Cardiac septum (tissue), 1 donor: ENCODE data around the gene TP53I13. TPM values are rescaled to one million over a fixed set of nuclear protein-coding genes. Genes with fewer than 3 reads are reported as not detected.
A peak's percentile ranks its signal among the peaks of the same experiment; 100 is the strongest.
"Not testable (repeated sequence)": the region's sequence is repeated elsewhere in the genome, so short reads cannot be mapped to it uniquely, and the experiment has no call there.

Source experiments
- DNase-seq: peaks from one replicate; pipeline ENCODE4 v3.0.0-alpha.2; 2020; ENCODE audit warnings: low spot score
- intact Hi-C: fragments of 100-400 bp; cut with DNase I; formaldehyde crosslinking; loops from one replicate; pipeline ENCODE4 v1.14.0; 2022
- long read RNA-seq: library from polyadenylated mRNA; unstranded; transcript quantifications from one replicate; pipeline ENCODE4 v2.0.0, GENCODE V29; 2021
- total RNA-seq: library from RNA; stranded (reverse); fragmentation: NEBNext Ultra II Directional; extraction: Animal tissue kit (Norgen Biotek cat#: 25700); gene quantifications from one replicate; pipeline ENCODE4 v1.2.1, GENCODE V29; 2021
- donor health status: DM: no; HTN: no; CAD: no.

The TP53I13 gene, protein sequence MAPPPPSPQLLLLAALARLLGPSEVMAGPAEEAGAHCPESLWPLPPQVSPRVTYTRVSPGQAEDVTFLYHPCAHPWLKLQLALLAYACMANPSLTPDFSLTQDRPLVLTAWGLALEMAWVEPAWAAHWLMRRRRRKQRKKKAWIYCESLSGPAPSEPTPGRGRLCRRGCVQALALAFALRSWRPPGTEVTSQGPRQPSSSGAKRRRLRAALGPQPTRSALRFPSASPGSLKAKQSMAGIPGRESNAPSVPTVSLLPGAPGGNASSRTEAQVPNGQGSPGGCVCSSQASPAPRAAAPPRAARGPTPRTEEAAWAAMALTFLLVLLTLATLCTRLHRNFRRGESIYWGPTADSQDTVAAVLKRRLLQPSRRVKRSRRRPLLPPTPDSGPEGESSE
- total RNA-seq = 31.9 TPM
- long read RNA-seq, transcript TP53I13-201 (7 exons, 1,530 nt) = major isoform, 104 of 145 reads
- long read RNA-seq, partial matches to known transcripts = 18 of 145 reads
- long read RNA-seq, other reads (novel, unspliced or antisense) = 23 of 145 reads

- intact Hi-C loops = loop anchor here (10.0 kb wide), 1 partner anchor 174 kb away; the partner anchor contains the start of gene TAOK1
- peak; percentile 93 for DNase-seq
Measured at GRCh38 chr17:29568331-29569244, at the start of gene TP53I13. TP53I13 (plus strand) TSS chr17:29568701; CDS start chr17:29568759, 58 bp downstream.

GRCh38 chr17:29524692-29525091, 43.8 kb upstream of the TP53I13 start:
- intact Hi-C loops = no loop called here
- no peak for DNase-seq

DNA sequence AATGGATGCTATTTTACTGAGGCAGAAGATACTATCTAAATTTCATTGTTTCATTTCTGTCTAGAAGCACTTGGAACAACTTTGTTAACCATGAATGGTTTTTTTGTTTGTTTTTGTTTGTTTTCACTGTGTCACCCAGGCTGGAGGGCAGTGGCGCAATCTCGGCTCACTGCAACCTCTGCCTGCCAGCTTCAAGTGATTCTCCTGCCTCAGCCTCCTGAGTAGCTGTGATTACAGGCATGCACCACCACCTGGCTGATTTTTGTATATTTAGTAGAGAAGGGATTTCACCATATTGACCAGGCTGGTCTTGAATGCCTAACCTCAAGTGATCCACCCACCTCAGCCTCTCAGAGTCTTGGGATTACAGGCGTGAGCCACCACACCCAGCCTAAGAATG, 42.2 kb upstream of the TP53I13 start:
- intact Hi-C loops = no loop called here
- DNase-seq = no peak

DNA sequence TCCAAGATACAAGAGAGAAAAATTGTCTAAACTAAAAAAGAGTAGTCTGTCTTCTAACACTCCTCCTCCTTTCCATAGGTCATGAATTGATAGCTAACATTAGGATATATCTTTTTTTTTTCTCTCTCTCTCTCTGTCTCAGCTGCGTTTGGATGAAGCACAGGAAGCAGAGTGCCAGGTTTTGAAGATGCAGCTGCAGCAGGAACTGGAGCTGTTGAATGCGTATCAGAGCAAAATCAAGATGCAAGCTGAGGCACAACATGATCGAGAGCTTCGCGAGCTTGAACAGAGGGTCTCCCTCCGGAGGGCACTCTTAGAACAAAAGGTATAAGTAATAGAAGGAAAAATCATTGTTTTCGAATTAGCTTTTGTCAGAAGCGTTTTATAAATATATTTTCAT, 34.5 kb upstream of the TP53I13 start:
- intact Hi-C loops = no loop called here
- no peak for DNase-seq

GRCh38 chr17:29544066-29544465, 24.4 kb upstream of the TP53I13 start:
- intact Hi-C loops = no loop called here
- no peak for DNase-seq

DNA sequence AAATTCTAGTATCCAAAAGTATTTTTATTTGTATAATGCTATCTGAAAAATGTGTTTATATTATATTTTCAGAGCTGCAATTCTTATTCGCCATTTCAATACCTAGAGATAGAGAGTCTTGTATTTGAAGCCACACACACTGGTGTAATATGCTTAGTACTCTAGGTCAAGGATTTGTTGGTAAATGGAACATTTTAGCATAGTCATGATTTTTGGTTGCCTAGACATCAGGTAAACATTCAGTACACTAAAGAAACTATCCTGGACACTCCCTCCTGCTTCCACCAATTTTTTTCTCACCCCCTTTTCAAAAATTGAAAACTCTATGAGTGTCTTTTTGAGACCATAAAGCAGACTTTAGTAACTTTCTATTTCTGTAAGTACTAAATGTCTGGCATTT, 22.4 kb upstream of the TP53I13 start:
- intact Hi-C loops = no loop called here
- DNase-seq = no peak

DNA sequence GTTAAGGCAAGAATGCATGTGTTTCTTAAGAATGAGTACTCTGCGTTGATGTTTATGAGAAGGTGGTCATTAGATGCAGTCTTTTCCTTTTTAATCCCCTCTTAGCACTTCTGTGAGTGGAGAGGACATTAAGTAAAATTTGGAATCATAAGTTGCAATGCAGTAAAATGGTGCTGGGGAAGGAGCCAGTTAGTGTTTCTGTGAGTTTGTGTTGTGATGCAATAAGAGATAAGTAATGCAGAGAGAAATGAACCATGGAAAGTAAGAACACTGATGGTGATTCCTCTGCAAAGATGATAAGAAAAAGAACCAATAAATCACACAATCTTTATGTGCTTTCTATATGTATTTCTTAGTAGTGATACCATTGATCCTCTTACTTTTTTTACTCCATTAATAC, 21.7 kb upstream of the TP53I13 start:
- DNase-seq = no peak
- intact Hi-C loops = no loop called here

DNA sequence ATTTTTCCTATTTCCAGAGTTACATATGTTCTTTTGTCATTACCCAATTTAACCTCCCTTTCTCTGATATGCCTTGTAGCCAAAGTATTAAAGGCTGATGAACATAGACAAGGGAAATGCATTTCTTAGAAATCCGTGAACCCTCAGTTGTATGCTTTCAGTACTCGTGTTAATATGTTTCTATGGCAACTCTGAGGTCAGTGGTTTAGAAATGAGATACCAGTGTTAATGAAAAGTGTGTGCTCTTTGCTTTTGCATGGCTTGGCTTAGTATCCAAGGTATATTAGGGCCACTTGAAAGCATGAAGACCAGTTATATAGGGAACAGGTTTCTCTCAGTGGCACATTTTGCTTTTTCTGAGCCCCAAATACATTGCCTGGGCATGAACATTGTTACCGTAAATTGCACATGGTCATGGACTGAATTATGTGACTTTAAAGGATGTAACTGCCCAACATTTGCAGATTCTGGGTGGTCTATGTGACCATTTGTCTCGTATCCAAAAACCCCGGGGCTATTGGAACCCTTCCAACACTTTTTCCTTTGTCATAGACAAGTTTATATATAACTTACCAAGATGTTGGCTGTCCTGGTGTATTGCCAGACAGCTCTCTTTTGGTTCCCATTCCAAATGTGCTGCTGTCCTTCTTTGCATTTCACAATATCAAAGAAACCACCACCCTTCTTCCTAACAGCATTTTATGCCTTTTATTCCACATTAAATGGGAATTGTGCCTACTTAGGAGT, 19.2 kb upstream of the TP53I13 start:
- intact Hi-C loops = no loop called here
- no peak for DNase-seq

DNA sequence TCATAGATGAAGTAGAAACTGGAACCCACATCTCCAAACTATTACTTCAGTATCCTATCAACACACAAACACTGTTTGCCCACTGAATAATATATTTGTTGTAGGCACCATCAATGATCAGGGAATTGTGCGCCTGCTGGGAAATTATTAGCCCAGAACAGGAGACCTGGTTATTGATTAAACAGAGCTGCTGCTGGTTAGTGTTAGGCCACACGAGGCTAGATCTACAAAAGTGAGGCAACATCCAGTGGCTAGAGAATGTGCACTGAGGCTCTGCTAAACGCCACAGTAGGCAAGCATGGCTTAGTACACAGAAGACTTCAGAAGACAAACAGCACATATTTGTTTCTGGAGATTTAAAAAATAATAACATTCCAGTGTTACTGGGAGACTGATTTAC, 12.7 kb upstream of the TP53I13 start:
- no peak for DNase-seq
- intact Hi-C loops = no loop called here

- intact Hi-C loops = no loop called here
- DNase-seq = no peak
Measured at GRCh38 chr17:29557085-29557738, 11.3 kb upstream of the TP53I13 start.

DNA sequence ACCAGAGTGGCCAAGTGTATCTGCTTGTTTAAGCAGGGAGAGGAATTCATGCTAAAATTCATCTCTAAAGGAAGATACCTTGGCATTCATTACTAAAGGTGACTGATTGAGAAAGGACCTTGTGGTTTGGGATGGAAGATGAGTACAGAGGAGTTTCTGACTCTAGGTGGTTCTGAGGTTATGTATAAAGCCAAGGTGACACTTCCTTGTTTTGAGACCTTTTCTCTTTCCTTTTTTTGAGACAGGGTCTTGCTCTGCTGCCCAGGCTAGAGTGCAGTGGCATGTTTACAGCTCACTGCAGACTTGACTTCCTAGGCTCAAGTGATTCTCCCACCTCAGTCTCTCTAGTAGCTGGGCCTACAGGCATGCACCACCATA, 10.8 kb upstream of the TP53I13 start:
- intact Hi-C loops = no loop called here
- no peak for DNase-seq

DNA sequence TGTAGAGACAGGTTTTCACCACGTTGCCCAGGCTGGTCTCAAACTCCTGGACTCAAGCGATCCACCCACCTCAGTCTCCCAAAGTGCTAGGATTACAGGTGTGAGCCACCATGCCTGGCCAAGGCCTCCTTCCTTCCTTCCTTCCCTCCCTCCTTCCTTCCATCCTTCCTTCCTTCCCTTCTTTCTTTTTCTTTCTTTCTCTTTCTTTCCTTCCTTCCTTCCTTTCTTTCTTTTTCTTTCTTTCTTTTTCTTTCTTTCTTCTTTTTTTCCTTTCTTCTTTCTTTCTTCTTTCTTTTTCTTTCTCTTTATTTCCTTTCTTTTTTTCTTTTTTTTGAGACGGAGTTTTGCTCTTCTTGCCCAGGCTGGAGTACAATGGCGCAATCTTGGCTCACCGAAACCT, 10.4 kb upstream of the TP53I13 start:
- intact Hi-C loops, DNase-seq: not testable (repeated sequence)

GRCh38 chr17:29559640-29560039, 8.9 kb upstream of the TP53I13 start:
- intact Hi-C loops = loop anchor here (10.0 kb wide), 1 partner anchor 165 kb away; the partner anchor contains the start of gene TAOK1

DNA sequence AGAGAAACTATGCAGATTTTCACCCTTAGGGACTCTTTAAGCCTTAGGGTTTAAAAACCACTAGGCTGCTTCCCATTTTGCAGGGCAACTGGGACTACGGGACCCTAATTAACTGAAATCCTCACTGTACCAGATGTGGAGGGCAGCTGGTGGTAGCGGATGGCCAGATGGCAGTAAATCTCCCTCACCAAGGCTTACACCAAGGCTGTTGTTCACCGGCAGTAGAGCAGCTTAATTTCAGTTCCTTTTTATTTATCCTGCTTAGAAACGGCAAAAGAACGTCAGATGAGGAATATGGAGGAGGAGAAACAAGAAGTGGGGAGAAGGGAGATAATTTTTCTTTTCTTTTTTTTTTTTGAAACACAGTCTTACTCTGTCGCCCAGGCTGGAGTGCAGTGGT, 8.2 kb upstream of the TP53I13 start:
- DNase-seq = no peak
- intact Hi-C loops = loop anchor here (10.0 kb wide), 1 partner anchor 166 kb away; the partner anchor contains the start of gene TAOK1

More at GRCh38 chr17:29559640-29560039, 8.9 kb upstream of the TP53I13 start:
- DNase-seq = no peak

DNA sequence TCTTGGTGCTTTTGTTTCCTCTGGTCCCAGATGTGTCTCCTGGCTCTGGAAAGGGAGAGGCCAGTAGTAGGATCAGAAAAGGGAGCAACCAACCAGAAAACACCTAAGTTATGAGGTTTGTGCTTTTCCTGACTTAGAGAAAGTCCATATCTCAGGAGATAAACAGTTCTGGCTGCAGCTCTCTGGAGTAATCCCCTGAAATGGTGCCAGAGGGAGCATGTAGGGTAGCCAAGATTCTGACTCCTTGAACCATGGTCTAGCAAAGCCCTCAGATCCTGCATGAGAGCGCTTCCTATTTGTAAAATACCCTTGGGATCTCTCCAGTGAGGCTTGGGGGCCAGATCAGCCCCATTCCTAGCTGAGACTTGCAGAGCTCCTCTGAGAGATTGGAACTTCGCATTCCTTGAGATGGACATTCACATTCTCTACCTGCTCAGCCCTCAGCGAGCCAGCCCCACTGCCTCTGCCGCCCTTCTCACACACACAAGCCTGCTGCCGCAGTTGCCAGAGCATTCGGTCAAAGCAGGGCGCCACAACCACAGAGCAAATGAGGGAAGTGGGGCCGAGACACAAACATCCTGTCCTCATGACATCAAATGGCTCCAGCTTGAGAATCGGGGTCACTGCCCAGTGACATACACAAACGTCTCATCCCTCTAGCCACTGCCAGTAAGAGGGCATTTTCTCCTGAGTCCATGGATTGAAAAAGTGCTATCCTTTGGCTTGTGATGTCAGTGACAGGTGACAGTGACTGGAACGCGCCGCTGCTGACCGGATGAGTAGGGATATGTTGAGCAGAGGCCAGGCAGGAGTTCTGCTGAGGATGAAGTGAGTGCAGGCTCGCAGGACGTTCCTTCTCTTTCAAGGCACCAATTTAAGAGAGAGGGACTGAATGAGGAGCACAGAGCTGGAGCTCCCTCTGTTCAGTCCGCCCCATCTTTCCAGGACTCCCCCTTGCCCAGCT, 6.7 kb upstream of the TP53I13 start:
- intact Hi-C loops = loop anchor here (10.0 kb wide), 1 partner anchor 167 kb away; the partner anchor contains the start of gene TAOK1

GRCh38 chr17:29562615-29563014, 5.9 kb upstream of the TP53I13 start:
- intact Hi-C loops = loop anchor here (10.0 kb wide), 1 partner anchor 168 kb away; the partner anchor contains the start of gene TAOK1
- no peak for DNase-seq

More for the DNA sequence above, 6.7 kb upstream of the TP53I13 start:
- no peak for DNase-seq

DNA sequence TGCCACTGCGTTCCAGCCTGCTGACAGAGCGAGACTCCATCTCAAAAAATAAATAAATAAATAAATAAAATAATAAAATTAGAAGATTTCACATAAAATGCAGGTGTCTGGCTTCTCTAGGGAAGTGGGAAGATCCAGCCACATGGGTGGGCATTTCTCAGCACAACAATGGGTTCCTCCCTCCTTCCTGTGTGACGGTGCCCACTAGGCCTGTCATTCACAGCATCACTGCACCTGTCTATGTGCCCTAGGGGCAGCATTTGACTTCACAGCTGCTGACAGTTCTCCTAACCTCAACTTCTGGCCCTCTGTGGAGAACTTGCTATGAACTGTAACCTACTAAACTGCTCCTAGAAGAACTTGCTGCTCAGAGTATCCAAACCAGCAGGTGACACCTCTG, 4.7 kb upstream of the TP53I13 start:
- intact Hi-C loops = loop anchor here (10.0 kb wide), 1 partner anchor 169 kb away; the partner anchor contains the start of gene TAOK1
- no peak for DNase-seq
